Spinal cord (tissue), 10 donors: ENCODE data around the gene PTRH2. TPM values are rescaled to one million over a fixed set of nuclear protein-coding genes. Genes with fewer than 3 reads are reported as not detected.

Source experiments
- DNase-seq, 6 donors: peaks; one replicate each; pipeline versions ENCODE4 v3.0.0 to v3.0.0-alpha.2; 2013 to 2015; ENCODE audit warnings: low spot score in 6 of 6, low read depth in 4 of 6
- H3K27ac ChIP-seq: one replicate; pipeline ENCODE4 v1.5.1; 2013; ENCODE audit warnings: low read depth, low read length, control low read depth
- H3K27me3 ChIP-seq: one replicate; pipeline ENCODE4 v1.6.1; 2013; ENCODE audit warnings: low read length; ENCODE audit not compliant: control insufficient read depth, insufficient read depth
- H3K36me3 ChIP-seq: one replicate; pipeline ENCODE4 v1.6.1; 2013; ENCODE audit warnings: low read length; ENCODE audit not compliant: control insufficient read depth, insufficient read depth
- H3K4me1 ChIP-seq: one replicate; pipeline ENCODE4 v1.6.1; 2013; ENCODE audit warnings: low read length; ENCODE audit not compliant: control insufficient read depth, insufficient read depth
- H3K4me3 ChIP-seq: one replicate; pipeline ENCODE4 v1.5.1; 2013; ENCODE audit warnings: low read depth, low read length, control low read depth
- H3K9me3 ChIP-seq: one replicate; pipeline ENCODE4 v1.6.1; 2013; ENCODE audit warnings: low read length; ENCODE audit not compliant: control insufficient read depth, insufficient read depth
- WGBS: methylation state at CpG from one replicate; pipeline ENCODE4 v1.1.5; 2013; ENCODE audit warnings: missing lambda C conversion rate; ENCODE audit not compliant: insufficient coverage; 5-methylcytosine and 5-hydroxymethylcytosine counted together
- polyA plus RNA-seq, 2 donors: library from polyadenylated mRNA; unstranded; fragments of 120-200 nt; gene quantifications; one replicate each; pipeline ENCODE4 v1.2.1, GENCODE V29; 2013; ENCODE audit not compliant: insufficient read length in 2 of 2
- total RNA-seq, 2 donors: library from RNA; depleted of rRNA in 1 of 2; stranded (reverse); fragments of 120-200 nt in 1 of 2; fragments of >200 nt in 1 of 2; gene quantifications; one replicate each; pipeline versions ENCODE4 v1.2.3 to v1.2.4, GENCODE V29; 2013 to 2014
- donor health status: healthy.

PTRH2 gene
- total and polyA plus RNA-seq, 4 donors: 17.1 to 27.1 (median 22.9) TPM

DNA sequence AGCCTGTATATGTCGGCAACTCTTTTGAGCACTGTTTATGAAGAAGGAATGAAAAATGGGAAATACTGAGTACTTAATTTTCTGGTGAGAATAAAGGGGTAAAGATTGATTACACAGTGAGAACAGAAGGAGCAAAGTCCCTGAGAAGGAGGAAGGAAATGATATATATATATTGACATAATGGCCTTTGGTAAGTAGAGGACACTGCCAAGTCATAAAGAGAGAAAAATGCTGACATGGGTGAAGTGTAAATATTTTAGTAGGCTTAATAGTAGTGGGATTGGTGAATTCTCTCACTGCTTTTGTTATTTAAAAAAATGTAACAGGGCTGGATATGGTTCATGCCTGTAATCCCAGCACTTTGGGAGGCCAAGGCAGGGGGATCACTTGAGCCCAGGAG lies 16.4 kb upstream of the PTRH2 start:
- Histone ChIP-seq H3K27me3 (no peaks in the 10 kb centered on the region), H3K4me3 (no peak overlapping the region), H3K9me3 (no peaks in the 10 kb centered on the region), H3K36me3 (no peaks in the 10 kb centered on the region), H3K4me1 (no peaks in the 10 kb centered on the region), H3K27ac (no peak overlapping the region)
- WGBS: 87% methylated on average over 1 of the region's 1 CpG
- no peak for DNase-seq

DNA sequence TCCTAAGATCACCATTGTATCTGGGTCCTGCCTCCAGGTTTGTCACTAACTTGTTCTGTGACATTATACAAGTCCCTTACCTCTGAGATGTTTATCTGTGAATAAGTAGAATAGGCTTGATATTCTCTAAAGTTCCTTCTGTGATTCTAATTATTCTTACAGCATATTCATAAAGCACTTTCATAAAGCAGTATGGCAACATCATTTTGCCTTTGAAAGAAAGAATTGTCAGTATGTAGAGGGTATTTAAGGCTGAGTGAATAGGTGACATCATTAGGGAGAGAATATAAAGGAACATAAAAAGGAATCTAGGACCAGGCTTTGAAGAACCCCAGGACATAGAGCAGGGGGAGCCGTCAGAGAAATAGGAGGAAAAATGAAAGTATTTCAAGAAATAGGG lies 15.8 kb upstream of the PTRH2 start:
- 56% methylated on average over 1 of the region's 1 CpG for WGBS
- Histone ChIP-seq H3K27me3 (no peaks in the 10 kb centered on the region), H3K27ac (no peak overlapping the region), H3K4me1 (no peaks in the 10 kb centered on the region), H3K4me3 (no peak overlapping the region), H3K36me3 (no peaks in the 10 kb centered on the region), H3K9me3 (no peaks in the 10 kb centered on the region)
- DNase-seq: no peak

DNA sequence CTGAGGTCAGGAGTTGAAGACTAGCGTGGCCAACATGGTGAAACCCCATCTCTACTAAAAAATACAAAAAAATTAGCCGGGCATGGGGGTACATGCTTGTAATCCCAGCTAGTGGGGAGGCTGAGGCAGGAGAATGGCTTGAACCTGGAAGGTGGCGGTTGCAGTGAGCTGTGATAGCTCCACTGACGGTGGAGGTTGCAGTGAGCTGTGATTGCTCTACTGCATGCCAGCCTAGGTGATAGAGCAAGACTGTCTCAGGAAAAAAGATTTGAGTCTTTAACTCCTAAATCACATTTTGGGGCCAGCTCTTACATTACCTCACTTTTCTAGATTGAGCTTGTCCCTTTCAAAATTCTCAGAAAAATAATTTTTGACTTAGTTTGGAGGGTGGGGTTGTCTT lies 15.4 kb upstream of the PTRH2 start:
- no peaks in the 10 kb centered on the region for H3K9me3 ChIP-seq
- DNase-seq: no peak
- H3K4me3 ChIP-seq: no peak overlapping the region
- 93% methylated on average over 3 of the region's 4 CpGs for WGBS
- no peak overlapping the region for H3K27ac ChIP-seq
- H3K36me3 ChIP-seq: no peaks in the 10 kb centered on the region
- H3K4me1 ChIP-seq: no peaks in the 10 kb centered on the region
- no peaks in the 10 kb centered on the region for H3K27me3 ChIP-seq

DNA sequence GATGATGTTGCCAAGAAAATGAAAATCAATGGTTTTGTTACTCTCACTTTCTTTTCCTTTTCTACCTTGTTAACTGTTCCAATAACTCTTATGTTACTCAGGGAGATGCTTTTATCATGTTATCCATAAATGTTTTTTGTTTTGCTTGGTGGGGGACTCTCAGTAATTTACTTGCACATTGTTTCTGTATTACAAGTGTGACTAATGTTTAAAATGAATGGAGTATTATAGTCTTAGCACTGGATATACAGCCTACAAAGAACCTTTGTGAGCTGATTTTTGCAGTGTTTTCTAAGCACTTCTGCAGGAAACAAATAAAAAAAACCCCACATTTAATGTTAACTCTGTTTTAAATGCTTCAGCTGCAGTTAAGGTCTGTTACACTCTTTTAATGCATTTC lies 12.3 kb upstream of the PTRH2 start:
- Histone ChIP-seq H3K36me3 (peaks cover 3% of the 10 kb centered on the region), H3K27me3 (no peaks in the 10 kb centered on the region), H3K9me3 (no peaks in the 10 kb centered on the region), H3K4me3 (no peak overlapping the region), H3K27ac (peak overlapping the region; percentile 70), H3K4me1 (no peaks in the 10 kb centered on the region)
- DNase-seq: no peak

DNA sequence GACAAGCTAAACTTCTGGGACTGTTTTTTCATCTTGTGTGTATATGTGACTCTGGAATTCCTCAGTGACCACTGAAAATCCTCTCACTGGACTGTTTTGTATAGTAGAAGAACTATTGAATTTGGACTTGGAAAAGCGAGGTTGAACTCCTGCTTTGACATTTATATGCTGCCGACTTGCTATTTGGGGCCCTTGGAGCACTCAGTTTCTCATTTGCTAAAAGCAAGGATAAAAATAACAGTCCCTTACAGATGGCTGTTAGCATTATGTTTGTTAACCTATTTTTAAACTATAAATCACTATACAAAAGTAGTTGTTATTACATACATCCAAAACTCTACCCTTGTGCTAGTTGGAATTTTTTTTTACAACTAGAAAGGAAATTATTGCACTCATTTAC lies 9.2 kb upstream of the PTRH2 start:
- Histone ChIP-seq H3K36me3 (peaks cover 3% of the 10 kb centered on the region), H3K27me3 (no peaks in the 10 kb centered on the region), H3K9me3 (no peaks in the 10 kb centered on the region), H3K4me1 (no peaks in the 10 kb centered on the region), H3K27ac (no peak overlapping the region), H3K4me3 (no peak overlapping the region)
- 100% methylated on average over 1 of the region's 2 CpGs for WGBS
- DNase-seq: no peak

DNA sequence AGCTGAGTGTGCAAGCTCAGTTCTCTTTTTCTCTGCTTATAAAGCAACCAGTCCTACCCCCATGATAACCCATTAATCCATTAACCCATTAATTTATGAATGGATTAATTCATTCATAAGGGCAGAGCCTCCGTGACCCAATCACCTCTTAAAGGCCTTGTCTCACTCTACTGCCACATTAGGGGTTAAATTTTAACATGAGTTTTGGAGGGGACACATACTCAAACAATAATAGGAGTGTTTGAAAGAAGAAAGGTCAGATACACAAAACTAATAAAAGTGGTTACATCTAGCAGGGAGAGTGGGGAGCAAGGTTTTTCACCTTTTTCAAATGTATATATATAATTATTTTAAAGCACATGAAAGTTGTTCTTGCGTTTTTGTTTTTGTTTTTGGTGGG lies 7.0 kb upstream of the PTRH2 start:
- H3K27ac ChIP-seq: no peak overlapping the region
- no peaks in the 10 kb centered on the region for H3K4me1 ChIP-seq
- no peaks in the 10 kb centered on the region for H3K9me3 ChIP-seq
- no CpG with 5 or more reads among the region's 2 CpGs for WGBS
- H3K27me3 ChIP-seq: no peaks in the 10 kb centered on the region
- no peak for DNase-seq
- H3K36me3 ChIP-seq: peaks cover 3% of the 10 kb centered on the region
- no peak overlapping the region for H3K4me3 ChIP-seq

DNA sequence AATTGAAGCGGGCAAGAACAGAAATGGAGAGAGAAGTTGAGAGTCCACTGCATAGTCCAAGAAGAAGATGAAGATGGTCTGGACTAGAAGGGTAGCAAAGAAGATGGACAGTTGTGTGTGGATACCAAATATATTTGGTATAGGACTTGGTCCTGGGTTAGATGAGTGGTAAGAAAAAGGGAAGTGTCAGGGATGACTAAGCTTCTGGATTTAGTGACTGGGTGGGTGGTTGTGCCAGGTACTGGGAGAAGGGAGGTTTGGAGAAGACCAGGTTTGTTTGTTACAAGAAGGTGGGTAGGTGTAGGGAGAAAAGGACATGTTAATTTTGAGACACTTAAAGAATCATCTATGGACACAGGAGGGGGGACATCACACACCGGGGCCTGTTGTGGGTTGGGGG lies 5.6 kb upstream of the PTRH2 start:
- no peak overlapping the region for H3K4me3 ChIP-seq
- H3K36me3 ChIP-seq: peaks cover 3% of the 10 kb centered on the region
- H3K27me3 ChIP-seq: no peaks in the 10 kb centered on the region
- H3K27ac ChIP-seq: no peak overlapping the region
- H3K4me1 ChIP-seq: no peaks in the 10 kb centered on the region
- no peaks in the 10 kb centered on the region for H3K9me3 ChIP-seq
- no peak for DNase-seq
- whole genome bisulfite sequencing: 93% methylated on average over 1 of the region's 2 CpGs

GRCh38 chr17:59711936-59712335 lies 4.7 kb upstream of the PTRH2 start:
- DNase-seq: no peak
- H3K27me3 ChIP-seq: no peaks in the 10 kb centered on the region
- H3K4me1 ChIP-seq: no peaks in the 10 kb centered on the region
- no peak overlapping the region for H3K4me3 ChIP-seq
- H3K36me3 ChIP-seq: no peaks in the 10 kb centered on the region
- no peak overlapping the region for H3K27ac ChIP-seq
- no peaks in the 10 kb centered on the region for H3K9me3 ChIP-seq

DNA sequence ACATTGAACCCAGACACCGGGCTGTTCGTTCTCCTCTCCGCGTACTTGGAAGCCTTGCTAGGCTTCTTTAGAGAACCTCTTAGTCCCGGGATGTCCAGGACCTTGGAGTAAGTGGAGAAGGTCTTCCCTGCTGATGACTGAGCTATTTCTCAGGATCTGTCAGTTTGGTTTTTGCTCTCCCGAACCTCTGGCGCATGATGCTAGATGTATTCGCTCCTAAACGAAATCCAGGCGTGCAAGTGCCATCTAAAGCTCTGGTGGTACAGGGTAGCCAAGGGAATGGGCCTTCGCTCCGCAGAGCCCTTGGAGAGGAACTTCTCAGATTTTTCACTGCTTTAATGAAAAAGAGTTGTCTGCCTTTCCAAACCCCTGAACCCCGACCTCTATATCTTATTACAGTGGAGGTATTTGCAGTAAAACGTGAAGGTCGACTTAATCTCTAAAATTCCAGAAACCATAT lies 771 bp upstream of the PTRH2 start:
- peak overlapping the region; percentile 92 for H3K27ac ChIP-seq
- no peak for DNase-seq
- 0% methylated on average over 10 of the region's 15 CpGs for WGBS
- peak overlapping the region; percentile 99 for H3K4me3 ChIP-seq
- H3K9me3 ChIP-seq: no peaks in the 10 kb centered on the region
- peaks cover 10% of the 10 kb centered on the region for H3K4me1 ChIP-seq
- H3K27me3 ChIP-seq: no peaks in the 10 kb centered on the region
- H3K36me3 ChIP-seq: no peaks in the 10 kb centered on the region

DNA sequence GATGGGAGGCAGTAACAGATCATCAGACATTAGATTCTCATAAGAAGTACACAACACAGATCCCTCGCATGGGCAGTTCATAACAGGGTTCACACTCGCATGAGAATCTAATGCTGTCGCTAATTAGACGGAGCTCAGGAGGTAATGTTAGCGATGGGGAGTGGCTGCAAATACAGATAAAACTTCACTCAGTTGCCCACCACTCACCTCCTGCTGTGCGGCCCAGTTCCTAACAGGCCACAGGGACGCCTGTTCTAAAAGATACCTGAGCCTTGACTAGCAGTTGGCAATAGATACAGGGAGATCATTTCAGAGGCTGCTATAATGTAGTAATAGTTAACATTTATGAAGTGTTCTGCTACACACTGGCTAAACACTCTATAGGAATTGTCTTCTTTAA lies 4.9 kb downstream of the PTRH2 start:
- no CpG with 5 or more reads among the region's 7 CpGs for WGBS
- Histone ChIP-seq H3K4me1 (peaks cover 10% of the 10 kb centered on the region), H3K27ac (no peak overlapping the region)

More for the DNA sequence above, 4.9 kb downstream of the PTRH2 start:
- DNase-seq: no peak
- Histone ChIP-seq H3K27me3 (no peaks in the 10 kb centered on the region), H3K4me3 (no peak overlapping the region), H3K9me3 (no peaks in the 10 kb centered on the region), H3K36me3 (peaks cover 10% of the 10 kb centered on the region)
